K562 (cell line): ENCODE results near the gene ZKSCAN3. TPM values are rescaled to one million over a fixed set of nuclear protein-coding genes. Genes with fewer than 3 reads are reported as not detected.
A peak's percentile ranks its signal among the peaks of the same experiment; 100 is the strongest.

Experiments used
- FOXJ2 ChIP-seq: fragments of 200-800 bp; sonication (Bioruptor generic); IDR thresholded peaks from 2 replicates; pipeline ENCODE4 v1.6.1; 2016; ENCODE audit warnings: missing genetic modification characterization, missing compliant biosample characterization
- HDAC2 ChIP-seq: fragments of 450-650 bp; IDR thresholded peaks from 2 replicates; pipeline ENCODE4 v1.6.1; 2016; ENCODE audit warnings: mild to moderate bottlenecking
- HSF4 ChIP-seq: fragments of 250-450 bp; sonication (Bioruptor Pico); IDR thresholded peaks from 2 replicates; pipeline ENCODE4 v2.1.2; 2022; ENCODE audit warnings: mild to moderate bottlenecking, moderate library complexity, borderline replicate concordance
- MBD2 ChIP-seq: sonication (generic); IDR thresholded peaks from 2 replicates; pipeline ENCODE4 v1.6.1; 2016; ENCODE audit warnings: low read depth, borderline replicate concordance
- MTA3 ChIP-seq: fragments of 450-650 bp; formaldehyde crosslinking; IDR thresholded peaks from 2 replicates; pipeline ENCODE4 v1.6.1; 2017; ENCODE audit warnings: mild to moderate bottlenecking, borderline replicate concordance
- MYBL2 ChIP-seq, 2 experiments: fragments of 450-650 bp in 1 of 2; sonication (generic) in 1 of 2; formaldehyde crosslinking in 1 of 2; IDR thresholded peaks; 2 replicates each; pipeline versions ENCODE4 v1.6.1 to v1.8.1; 2017 to 2022; ENCODE audit warnings: borderline replicate concordance in 1 of 2, inconsistent platforms in 1 of 2, low read depth in 1 of 2, mild to moderate bottlenecking in 1 of 2, missing genetic modification reagents in 1 of 2, moderate library complexity in 1 of 2
- NFATC3 ChIP-seq: fragments of 450-650 bp; IDR thresholded peaks from 2 replicates; pipeline ENCODE4 v1.6.1; 2017; ENCODE audit warnings: mild to moderate bottlenecking
- NFRKB ChIP-seq: fragments of 450-650 bp; IDR thresholded peaks from 2 replicates; pipeline ENCODE4 v1.6.1; 2016; ENCODE audit warnings: low read depth
- NR2C2 ChIP-seq, 2 experiments: fragments of 200-800 bp in 1 of 2; sonication (Bioruptor generic) in 1 of 2; sonication (generic) in 1 of 2; formaldehyde crosslinking in 1 of 2; IDR thresholded peaks; 2 replicates each; pipeline versions ENCODE4 v1.6.1 to v1.8.0; 2016 to 2022; ENCODE audit warnings: mild to moderate bottlenecking in 1 of 2, missing compliant biosample characterization in 1 of 2, missing genetic modification characterization in 1 of 2, missing genetic modification reagents in 1 of 2
- PHTF2 ChIP-seq: fragments of 250-450 bp; sonication (Bioruptor Pico); IDR thresholded peaks from 2 replicates; pipeline ENCODE4 v1.5.0; 2021; ENCODE audit warnings: mild to moderate bottlenecking
- POLR2A ChIP-seq: fragments of 450-650 bp; conservative IDR thresholded peaks from 2 replicates; pipeline ENCODE4 v1.6.1; 2016
- SNIP1 ChIP-seq: fragments of 450-650 bp; IDR thresholded peaks from 2 replicates; pipeline ENCODE4 v1.7.1; 2017; ENCODE audit warnings: low read depth, mild to moderate bottlenecking
- STAG1 ChIP-seq: sonication (generic); formaldehyde crosslinking; IDR thresholded peaks from 2 replicates; pipeline ENCODE4 v1.5.0; 2020; ENCODE audit warnings: missing genetic modification reagents, borderline replicate concordance
- TFAM ChIP-seq: fragments of 250-450 bp; sonication (Bioruptor Pico); conservative IDR thresholded peaks from 2 replicates; pipeline ENCODE4 v1.5.0; 2021; ENCODE audit warnings: mild to moderate bottlenecking, moderate library complexity
- XRCC4 ChIP-seq: IDR thresholded peaks from one replicate; pipeline ENCODE4 v1.6.1; 2011; ENCODE audit not compliant: insufficient read depth, insufficient read length; ENCODE audit errors: extremely low read depth
- YBX1 ChIP-seq: fragments of 450-650 bp; IDR thresholded peaks from 2 replicates; pipeline ENCODE4 v1.7.1; 2016; ENCODE audit warnings: mild to moderate bottlenecking
- ZC3H4 ChIP-seq: sonication (generic); formaldehyde crosslinking; IDR thresholded peaks from 2 replicates; pipeline ENCODE4 v1.9.0; 2021; ENCODE audit warnings: missing genetic modification reagents, borderline replicate concordance
- ZEB2 ChIP-seq: fragments of 450-650 bp; IDR thresholded peaks from 2 replicates; pipeline ENCODE4 v1.6.1; 2016
- ZNF133 ChIP-seq: fragments of 250-450 bp; sonication (Bioruptor Pico); IDR thresholded peaks from 2 replicates; pipeline ENCODE4 v1.4.0; 2020; ENCODE audit warnings: mild to moderate bottlenecking
- polyA plus RNA-seq, 8 experiments: library from polyadenylated mRNA; depleted of rRNA in 4 of 8; stranded (reverse) in 5 of 8; unstranded in 3 of 8; fragments of >200 nt; fragmentation: Nextera tagmentation in 2 of 8; fragmentation: Illumina TruSeq in 1 of 8; extraction: Ambion mirVana in 2 of 8; extraction: Trizol in 1 of 8; gene quantifications; 2 replicates each; pipeline versions ENCODE4 v1.2.1 to v1.2.3, GENCODE V29; 2011 to 2014; ENCODE audit warnings: inconsistent platforms in 1 of 8, missing spikeins in 1 of 8
- total RNA-seq, 7 experiments: library from RNA; depleted of rRNA in 6 of 7; stranded (reverse); fragments of >200 nt in 6 of 7; fragmentation: Illumina TruSeq in 2 of 7; extraction: Trizol in 2 of 7; gene quantifications; 2 replicates each; pipeline versions ENCODE4 v1.2.1 to v1.2.3, GENCODE V29; 2011 to 2021; ENCODE audit warnings: low replicate concordance in 1 of 7
- TF ChIP-seq, protein P1 (sequence below): conservative IDR thresholded peaks from 2 replicates; pipeline ENCODE4 v1.6.1; 2011; ENCODE audit warnings: low read depth, mild to moderate bottlenecking, low read length; ENCODE audit not compliant: control insufficient read depth
- TF ChIP-seq, protein P2 (sequence below): fragments of 450-650 bp; formaldehyde crosslinking; IDR thresholded peaks from 2 replicates; pipeline ENCODE4 v1.4.0; 2020; ENCODE audit warnings: mild to moderate bottlenecking, moderate library complexity
- TF ChIP-seq, protein P3 (sequence below): fragments of 250-450 bp; sonication (Bioruptor Pico); IDR thresholded peaks from 2 replicates; pipeline ENCODE4 v1.8.0; 2022; ENCODE audit warnings: inconsistent platforms
- TF ChIP-seq, protein P4 (sequence below): sonication (generic); formaldehyde crosslinking; IDR thresholded peaks from 2 replicates; pipeline ENCODE4 v1.8.0; 2022; ENCODE audit warnings: mild to moderate bottlenecking, missing genetic modification reagents, borderline replicate concordance

The ZKSCAN3 gene
- total and polyA plus RNA-seq, 9 of the 15 experiments (the other 6 are each of a cell fraction or from before 2014, with no cell fraction given) = 3.0 to 12.4 (median 10.2) TPM

DNA sequence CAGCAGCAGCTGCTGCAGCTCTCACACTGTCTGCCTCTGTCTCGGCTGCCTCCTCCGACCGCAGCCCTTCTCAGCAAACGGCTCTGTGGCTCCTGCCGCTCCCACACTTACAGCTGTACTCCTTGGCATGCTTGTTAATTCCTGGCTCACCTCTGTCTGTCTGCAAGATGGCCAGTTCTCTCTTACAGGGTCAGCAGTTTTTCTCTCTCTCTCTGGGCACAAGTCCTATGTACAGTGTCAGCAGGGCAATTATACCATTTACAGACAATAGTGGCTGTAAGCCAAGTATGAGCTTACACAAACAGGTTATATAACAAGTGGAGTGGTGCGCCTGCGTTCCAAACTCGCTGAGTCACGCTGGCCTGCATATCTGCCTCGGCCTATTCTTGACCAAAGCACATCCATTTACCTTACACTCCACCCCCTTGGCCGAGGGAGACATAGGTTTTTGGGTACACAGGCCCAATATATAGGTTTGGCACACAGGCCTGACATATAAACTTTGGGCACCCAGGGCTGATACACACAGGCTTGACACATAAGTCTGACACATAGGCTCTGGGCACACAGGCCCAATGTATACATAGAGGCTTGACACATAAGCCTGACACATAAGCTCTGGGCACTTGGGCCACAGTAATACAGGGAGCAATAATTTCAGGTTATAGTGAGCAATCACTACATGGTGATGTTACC lies 4.4 kb downstream of the ZKSCAN3 start (continued):
- TF ChIP-seq, protein P1, sequence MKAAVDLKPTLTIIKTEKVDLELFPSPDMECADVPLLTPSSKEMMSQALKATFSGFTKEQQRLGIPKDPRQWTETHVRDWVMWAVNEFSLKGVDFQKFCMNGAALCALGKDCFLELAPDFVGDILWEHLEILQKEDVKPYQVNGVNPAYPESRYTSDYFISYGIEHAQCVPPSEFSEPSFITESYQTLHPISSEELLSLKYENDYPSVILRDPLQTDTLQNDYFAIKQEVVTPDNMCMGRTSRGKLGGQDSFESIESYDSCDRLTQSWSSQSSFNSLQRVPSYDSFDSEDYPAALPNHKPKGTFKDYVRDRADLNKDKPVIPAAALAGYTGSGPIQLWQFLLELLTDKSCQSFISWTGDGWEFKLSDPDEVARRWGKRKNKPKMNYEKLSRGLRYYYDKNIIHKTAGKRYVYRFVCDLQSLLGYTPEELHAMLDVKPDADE = no peak
- TF ChIP-seq ZC3H4 (CRISPR knock-in tag) (peak; percentile 66; the same call in 1 of the 2 replicates), POLR2A (peak; percentile 47; the same call in 1 of the 2 replicates), NR2C2 (CRISPR knock-in tag; IDR thresholded peaks at IDR 0.05) (no peak), NR2C2 (tag; IDR thresholded peaks at IDR 0.05) (peak; percentile 92), STAG1 (no peak), FOXJ2 (tag) (peak; percentile 70), XRCC4 (no peak), YBX1 (no peak), HSF4 (CRISPR knock-in tag) (peak; percentile 98), ZNF133 (CRISPR knock-in tag) (peak; percentile 94), SNIP1 (no peak), TFAM (CRISPR knock-in tag) (no peak), NFRKB (peak; percentile 52), HDAC2 (peak; percentile 75), NFATC3 (no peak), MBD2 (no peak), ZEB2 (no peak), PHTF2 (CRISPR knock-in tag) (peak; percentile 94), MYBL2 (IDR thresholded peaks at IDR 0.05; ENCODE audit: low read depth) (no peak), MYBL2 (CRISPR knock-in tag; IDR thresholded peaks at IDR 0.05; ENCODE audit: borderline replicate concordance) (no peak), MTA3 (peak; percentile 80; the same call in 1 of the 2 replicates)
- TF ChIP-seq, protein P2, sequence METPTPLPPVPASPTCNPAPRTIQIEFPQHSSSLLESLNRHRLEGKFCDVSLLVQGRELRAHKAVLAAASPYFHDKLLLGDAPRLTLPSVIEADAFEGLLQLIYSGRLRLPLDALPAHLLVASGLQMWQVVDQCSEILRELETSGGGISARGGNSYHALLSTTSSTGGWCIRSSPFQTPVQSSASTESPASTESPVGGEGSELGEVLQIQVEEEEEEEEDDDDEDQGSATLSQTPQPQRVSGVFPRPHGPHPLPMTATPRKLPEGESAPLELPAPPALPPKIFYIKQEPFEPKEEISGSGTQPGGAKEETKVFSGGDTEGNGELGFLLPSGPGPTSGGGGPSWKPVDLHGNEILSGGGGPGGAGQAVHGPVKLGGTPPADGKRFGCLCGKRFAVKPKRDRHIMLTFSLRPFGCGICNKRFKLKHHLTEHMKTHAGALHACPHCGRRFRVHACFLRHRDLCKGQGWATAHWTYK = peak; percentile 98
- TF ChIP-seq, protein P3, sequence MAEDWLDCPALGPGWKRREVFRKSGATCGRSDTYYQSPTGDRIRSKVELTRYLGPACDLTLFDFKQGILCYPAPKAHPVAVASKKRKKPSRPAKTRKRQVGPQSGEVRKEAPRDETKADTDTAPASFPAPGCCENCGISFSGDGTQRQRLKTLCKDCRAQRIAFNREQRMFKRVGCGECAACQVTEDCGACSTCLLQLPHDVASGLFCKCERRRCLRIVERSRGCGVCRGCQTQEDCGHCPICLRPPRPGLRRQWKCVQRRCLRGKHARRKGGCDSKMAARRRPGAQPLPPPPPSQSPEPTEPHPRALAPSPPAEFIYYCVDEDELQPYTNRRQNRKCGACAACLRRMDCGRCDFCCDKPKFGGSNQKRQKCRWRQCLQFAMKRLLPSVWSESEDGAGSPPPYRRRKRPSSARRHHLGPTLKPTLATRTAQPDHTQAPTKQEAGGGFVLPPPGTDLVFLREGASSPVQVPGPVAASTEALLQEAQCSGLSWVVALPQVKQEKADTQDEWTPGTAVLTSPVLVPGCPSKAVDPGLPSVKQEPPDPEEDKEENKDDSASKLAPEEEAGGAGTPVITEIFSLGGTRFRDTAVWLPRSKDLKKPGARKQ (CRISPR knock-in tag) = no peak
- TF ChIP-seq, protein P4, sequence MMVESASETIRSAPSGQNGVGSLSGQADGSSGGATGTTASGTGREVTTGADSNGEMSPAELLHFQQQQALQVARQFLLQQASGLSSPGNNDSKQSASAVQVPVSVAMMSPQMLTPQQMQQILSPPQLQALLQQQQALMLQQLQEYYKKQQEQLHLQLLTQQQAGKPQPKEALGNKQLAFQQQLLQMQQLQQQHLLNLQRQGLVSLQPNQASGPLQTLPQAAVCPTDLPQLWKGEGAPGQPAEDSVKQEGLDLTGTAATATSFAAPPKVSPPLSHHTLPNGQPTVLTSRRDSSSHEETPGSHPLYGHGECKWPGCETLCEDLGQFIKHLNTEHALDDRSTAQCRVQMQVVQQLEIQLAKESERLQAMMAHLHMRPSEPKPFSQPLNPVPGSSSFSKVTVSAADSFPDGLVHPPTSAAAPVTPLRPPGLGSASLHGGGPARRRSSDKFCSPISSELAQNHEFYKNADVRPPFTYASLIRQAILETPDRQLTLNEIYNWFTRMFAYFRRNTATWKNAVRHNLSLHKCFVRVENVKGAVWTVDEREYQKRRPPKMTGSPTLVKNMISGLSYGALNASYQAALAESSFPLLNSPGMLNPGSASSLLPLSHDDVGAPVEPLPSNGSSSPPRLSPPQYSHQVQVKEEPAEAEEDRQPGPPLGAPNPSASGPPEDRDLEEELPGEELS (CRISPR knock-in tag) = no peak
